ENCODE results near the gene TGM4.

The TGM4 gene

DNA sequence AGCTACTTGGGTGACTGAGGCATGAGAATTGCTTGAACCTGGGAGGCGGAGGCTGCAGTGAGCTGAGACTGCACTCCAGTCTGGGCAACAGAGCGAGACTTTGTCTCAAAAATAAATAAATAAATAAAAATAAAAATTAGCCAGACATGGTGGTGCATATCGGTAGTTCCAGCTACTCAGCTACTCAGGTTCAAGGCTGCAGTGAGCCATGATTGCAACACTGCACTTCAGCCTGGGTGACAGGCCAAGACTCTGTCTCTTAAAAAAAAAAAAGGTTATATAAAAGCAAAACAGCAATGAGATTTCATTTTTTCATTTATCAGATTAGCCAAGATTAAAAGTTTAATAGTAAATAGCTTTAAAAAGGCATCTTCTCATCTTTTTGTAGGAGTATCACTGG, 2.9 kb downstream of the TGM4 start:
- in situ Hi-C loops (cut with MboI; ENCODE audit: low sequenced_read_pairs) = no loop called here

DNA sequence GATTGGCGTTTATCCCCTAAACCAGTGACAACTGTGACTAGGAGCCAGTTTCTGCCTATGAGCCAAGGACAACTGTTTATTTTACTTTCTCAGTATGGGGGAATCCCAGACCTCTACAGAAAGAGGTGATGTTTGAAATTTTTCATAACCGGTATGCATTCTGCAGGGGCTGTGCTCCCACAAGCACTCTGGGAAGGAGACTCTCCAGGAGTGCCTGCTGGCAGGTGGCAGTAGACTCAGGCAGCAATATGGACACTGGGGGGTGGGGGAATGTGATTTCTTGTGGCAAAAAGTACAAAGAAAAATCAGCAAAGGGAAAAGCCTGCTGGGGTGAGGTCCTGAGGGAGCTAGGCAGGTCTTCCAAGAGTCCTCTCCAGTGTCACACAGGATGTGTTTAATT, 5.9 kb downstream of the TGM4 start:
- in situ Hi-C loops (cut with MboI; ENCODE audit: low sequenced_read_pairs) = no loop called here

DNA sequence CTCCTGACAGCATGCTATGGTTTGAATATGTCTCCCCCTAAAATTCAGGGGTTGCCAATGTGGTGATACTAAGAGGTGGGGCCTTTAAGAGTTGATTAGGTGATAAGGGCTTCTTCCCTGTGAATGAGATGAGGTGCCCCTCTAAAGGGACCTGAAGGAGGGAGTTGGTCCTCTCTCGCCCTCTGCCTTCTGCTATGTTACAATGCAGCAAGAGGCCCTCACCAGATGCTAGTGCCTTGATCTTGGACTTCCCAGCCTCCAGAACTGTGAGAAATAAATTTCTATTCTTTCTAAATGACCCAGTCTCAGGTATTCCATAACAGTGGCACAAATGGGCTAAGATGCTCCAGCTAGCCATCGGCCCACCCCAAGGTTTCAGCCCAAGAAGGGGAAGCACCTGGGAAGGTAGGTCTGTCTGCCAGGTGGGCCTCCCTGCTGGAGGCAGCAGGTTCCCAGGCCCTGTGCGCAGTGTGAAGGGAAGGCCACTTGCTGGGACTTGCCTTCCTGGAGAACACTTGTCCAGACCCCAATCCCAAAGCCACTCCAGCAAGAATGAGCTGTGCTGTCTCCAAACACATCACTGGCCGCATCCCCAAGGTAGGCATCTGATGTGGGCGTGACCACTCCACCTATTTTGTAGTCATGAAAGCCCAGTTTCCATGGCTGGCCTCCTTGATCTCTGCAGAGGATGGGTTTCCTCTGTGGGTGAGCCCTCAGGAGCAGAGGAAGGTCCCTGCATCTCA, 9.0 kb downstream of the TGM4 start:
- in situ Hi-C loops (cut with MboI; ENCODE audit: low sequenced_read_pairs) = no loop called here

DNA sequence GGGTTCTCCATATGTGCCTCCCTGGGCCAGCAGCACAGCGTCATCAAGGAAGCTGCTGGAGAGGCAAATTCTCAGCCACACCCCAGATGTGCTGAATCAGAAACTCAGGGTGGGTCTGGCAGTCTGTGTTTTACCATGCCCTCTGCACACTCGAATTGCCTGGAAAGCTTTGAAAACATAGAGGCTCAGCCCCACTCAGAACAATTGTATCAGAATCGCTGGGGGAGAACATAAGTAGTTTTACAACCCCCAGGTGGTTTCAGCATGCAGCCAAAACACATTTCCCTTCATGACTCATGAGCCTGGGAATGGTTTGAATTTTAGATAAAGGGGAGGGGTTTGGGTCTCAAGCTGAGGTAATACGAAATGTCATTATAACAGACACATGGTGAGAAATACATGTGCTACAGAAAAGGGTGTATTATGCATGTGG, 9.6 kb downstream of the TGM4 start:
- in situ Hi-C loops (cut with MboI; ENCODE audit: low sequenced_read_pairs) = no loop called here

DNA sequence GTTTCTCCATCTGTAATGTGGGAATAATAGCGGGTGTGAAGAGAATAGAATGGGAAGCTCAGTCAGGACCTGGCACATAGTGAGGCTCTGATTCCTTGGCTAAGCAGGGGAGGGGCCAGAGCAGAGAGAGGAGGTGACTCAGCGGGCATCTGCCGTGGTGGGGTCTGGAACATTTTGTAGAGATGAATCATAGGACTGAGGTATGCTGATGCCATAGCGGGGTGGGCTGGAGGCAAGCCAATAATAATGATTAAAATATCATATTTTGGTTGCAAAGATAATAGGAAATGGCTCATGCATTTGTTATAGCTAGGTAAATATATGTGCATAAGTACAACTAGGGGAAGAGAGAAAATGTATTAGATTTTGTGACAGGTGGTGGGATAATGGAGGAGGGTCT, 11.2 kb downstream of the TGM4 start:
- in situ Hi-C loops (cut with MboI; ENCODE audit: low sequenced_read_pairs) = no loop called here

DNA sequence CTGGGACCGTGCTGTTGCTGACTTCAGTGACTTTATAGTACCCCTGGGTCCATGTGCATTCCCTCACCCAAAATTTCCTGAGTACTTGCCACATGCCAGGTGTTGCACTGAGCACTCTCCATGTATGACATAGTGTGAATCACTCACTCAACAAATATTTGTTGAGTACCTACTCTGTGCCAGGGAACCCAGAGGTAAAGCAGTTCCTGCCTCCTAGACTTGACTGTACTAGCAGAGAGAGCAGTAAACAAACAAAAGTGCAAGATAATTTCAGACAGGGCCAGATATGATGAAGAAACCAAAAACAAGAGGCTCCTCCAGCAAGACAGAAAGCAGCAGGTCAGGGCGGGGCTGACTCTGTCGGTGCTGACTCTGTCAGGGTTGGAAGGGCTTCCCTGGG, 12.2 kb downstream of the TGM4 start:
- in situ Hi-C loops (cut with MboI; ENCODE audit: low sequenced_read_pairs) = no loop called here

DNA sequence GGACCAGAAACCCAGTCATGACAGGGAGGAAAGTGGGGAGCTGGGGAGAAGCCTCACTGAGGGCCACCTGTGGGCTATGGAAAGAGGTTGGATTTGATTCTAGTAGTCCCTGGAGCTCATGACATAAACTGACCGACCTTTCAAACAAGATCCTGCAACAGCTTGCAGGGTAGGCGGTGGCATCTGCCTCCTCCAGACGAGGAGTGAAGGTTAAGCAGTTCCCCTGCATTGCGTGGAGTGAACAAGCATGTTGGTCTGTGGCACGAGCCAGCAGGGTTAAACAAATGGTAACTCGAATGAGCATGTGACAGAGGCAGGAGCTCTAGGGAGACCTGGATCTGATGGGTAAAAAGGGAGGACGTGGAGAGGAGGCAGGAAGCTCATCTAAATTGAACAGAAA, 12.7 kb downstream of the TGM4 start:
- in situ Hi-C loops (cut with MboI; ENCODE audit: low sequenced_read_pairs) = no loop called here

DNA sequence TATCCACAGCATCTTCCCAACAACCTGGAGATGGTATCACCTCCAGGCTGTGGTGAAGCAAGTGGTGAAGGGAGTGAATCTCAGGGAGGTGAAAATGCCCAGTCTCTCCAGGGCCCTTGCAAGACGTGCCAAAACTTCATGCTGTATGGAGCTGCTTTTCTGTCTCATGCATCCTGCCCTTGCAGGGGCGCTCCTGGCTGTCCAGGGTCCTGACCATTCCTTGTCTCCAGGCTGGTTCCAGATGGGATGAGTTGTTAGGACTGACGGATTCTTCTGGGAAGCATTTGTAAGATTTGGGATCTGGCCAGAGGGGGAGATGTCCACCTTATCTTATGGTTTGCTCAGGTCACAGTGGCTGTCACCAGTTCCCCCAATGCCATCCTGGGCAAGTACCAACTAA, 15.8 kb downstream of the TGM4 start:
- in situ Hi-C loops (cut with MboI; ENCODE audit: low sequenced_read_pairs) = no loop called here

DNA sequence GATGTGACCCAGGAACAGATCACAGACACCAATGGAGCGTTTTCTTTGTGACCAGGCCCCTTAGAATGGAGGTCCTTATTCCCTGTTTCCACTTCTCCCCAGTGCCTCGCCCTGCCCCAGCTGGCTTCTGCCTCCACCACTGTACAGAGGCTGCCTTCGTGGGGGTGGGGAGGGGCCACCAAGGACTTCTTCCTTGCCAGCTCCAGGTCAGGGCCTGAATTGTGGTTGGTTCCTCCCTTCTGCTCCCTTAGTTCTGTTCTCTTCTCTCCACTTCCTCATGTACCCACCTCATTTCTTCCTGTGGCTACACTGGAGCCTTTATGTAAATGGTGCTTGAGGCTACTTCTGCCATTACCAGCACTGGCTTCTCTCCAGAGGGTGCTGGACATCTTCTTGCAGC, 16.4 kb downstream of the TGM4 start:
- in situ Hi-C loops (cut with MboI; ENCODE audit: low sequenced_read_pairs) = no loop called here

DNA sequence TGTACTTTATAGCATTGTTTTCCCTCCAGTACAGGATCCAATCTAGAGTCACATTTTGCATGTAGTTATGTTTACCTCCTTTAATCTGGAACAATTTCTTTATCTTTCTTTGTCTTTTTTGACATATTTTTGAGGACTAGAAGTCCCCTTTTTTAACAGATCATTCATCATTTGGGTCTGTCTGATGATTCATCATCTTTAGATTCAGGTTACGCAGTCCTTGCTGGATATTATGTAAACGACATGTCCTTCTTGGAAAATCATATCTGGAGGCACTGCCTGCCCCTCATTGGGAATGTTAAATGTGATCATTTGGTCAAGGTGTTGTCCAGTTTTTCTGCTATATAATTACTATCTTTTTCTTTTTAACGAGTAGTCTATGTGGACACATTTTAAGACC, 18.3 kb downstream of the TGM4 start:
- in situ Hi-C loops (cut with MboI; ENCODE audit: low sequenced_read_pairs) = no loop called here

DNA sequence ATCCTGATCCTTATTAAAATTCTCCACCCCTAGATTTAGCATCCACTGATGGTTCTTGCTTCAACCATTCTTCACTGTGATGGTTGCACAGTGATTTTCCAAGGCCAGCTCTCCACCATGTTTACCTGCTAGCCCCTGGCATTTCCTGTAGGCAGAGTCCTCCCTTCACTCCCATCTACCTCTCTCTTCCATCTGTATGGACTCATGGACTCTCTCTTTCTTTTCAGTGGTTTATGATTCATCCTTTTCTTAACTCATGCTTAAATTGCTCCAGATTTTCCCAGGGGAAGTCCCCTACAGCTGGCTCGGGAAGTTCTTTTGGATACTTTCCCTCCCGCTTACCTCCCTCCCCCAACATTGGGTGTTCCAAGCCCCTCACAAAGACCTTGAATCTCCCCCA, 18.7 kb downstream of the TGM4 start:
- in situ Hi-C loops (cut with MboI; ENCODE audit: low sequenced_read_pairs) = no loop called here

DNA sequence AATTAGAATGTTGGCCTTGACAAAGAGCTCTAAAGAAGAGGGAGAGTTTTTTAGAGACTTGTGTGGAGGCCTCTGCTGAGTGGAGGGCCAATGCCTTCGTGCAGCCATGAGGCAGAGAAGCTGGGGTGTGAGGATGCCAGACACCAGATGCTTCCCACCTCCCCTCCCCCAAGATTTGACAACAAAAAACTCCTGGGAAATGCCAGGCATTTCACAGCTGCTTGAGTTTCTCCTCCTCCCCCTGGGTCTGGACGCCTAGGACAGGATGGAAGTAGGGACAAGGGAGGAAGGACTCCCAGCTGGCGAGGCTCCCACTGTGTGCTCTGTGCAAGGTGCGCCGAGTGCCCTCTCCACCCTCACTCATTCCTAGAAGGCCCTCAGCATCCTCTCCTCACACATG, 20.1 kb downstream of the TGM4 start:
- in situ Hi-C loops (cut with MboI; ENCODE audit: low sequenced_read_pairs) = no loop called here

DNA sequence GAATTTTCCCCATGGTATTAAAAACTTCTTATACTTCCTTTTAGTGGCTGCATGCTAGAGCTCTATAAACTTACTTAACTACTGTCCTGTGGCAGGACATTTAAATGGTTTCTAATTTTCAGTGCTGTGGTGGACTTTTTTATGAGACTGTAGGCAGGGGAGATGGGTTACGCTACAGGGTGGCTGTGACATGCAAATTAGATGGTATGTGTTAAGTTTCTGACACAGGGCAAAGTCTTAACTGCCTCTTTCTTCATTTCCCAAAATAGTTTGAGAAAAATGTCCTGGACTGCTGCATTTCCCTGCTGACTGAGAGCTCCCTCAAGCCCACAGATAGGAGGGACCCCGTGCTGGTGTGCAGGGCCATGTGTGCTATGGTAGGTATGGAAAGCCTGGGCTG, 22.0 kb downstream of the TGM4 start:
- in situ Hi-C loops (cut with MboI; ENCODE audit: low sequenced_read_pairs) = no loop called here

DNA sequence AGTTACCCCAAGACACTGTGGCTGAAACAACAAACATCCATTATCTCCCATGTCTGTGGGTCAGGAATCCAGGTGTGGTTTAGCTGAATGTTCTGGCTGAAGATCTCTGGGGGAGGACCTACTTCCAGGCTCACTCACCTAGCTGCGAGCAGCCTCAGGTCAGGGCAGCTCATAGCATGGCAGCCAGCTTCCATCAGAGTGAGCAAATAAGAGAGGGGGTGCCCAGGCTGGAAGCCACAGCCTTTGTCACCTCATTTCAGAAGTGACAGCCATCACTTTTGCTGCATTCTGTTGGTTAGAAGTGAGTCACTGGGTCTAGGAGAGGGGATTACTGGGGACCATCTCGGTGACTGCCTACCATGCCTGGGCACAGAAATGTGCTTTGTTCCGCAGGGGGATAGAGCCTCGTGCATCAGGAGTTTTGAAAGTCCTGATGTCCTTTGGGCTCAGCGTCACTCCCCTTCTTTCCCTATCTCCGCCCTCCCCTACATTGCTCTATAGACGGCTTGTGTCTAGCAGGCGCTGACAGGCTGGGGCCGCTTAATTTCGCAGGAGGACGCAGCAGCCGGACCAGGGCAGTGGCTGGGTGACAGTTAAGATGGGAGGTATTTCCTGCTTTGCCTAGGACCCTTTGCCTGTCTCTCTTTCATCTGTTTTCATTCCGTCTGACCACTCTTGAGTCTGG, 25.4 kb downstream of the TGM4 start:
- in situ Hi-C loops (cut with MboI; ENCODE audit: low sequenced_read_pairs) = no loop called here

DNA sequence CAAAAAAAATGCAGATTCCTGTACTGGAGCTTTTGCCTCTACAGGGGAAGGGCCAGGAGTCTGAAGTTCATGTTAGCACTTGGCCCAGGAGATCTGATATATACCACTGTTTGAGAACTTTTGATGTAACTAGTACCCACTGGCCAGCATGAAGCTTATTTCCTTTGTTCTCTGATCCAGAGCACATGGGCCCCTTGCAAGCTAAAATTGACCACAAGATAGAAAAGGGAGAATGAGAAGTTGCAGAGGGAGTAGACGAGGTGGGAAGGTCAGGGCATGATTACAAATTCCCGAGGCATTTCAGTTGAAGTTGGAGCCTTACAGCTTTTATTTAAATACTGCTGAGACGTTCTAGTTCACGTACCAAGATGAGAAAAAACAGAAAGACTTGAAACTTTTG, 28.2 kb downstream of the TGM4 start:
- in situ Hi-C loops (cut with MboI; ENCODE audit: low sequenced_read_pairs) = no loop called here

DNA sequence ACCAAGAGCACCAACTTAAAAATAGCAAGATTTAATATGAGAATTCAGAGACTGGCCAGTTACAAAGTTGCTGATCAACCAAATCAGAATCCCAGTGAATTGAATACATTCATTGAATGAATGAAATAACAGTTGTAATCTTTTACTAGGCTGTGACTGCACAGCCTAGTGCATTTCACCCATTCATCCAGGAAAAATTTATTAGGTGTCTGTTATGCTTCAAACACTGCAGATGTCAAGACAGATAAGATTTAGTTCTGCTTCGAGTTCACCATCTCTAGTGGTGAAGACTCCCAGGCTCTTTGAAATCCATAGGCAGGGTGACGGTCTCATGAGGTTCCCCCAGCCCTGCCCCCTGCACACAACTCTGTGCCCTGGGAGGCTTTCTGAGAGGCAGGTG, 28.9 kb downstream of the TGM4 start:
- in situ Hi-C loops (cut with MboI; ENCODE audit: low sequenced_read_pairs) = no loop called here

DNA sequence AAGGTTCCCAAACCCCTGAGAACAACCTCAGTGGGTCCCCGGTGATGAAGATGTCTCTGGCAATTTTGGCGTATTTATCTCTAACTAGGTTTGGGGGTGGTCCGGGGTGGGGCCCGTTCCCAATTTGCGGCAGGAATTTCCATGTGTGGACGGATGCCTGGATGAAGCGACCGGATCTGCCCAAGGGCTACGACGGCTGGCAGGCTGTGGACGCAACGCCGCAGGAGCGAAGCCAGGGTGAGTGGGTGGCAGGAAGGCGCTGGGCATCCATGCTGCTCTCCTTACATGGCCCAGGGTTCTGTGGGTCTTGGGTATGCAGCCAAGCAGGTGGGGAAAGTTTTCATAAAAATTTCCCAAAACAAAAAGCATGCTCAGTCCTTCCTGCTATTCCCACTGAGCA, 29.3 kb downstream of the TGM4 start:
- in situ Hi-C loops (cut with MboI; ENCODE audit: low sequenced_read_pairs) = no loop called here

DNA sequence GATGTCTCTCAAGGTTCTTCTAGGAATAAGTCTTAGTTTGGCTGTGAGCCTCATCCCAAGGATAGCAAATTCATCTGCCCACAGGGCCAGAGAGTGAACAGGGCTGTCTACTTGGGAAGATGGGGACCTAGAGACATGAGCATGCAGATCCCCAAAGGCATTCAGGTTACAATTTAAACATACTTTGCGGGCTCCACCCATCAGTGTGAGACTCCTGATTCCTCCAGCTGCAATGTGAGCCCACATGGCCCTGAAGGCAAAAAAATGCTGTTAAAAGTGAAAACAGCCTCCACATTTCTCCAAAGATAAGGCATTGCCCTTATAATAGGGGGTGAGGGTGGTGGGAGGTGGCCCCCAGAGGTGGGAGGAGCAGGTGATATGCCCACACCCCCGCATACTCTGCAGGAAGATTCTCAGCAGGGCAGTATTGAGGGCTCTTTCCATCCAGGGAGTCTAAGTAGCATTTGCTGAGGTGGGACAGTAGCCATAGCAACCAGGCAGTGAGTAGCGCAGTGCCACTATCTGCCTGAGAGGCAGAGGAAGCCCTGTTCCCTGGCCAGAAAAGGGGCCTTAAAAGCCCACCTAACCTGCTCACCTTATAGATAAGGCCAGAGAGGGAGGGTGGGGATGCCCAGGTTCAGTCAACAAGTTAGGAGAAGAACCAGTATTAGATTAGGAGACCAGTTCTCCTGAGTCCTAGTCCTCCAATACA, 31.2 kb downstream of the TGM4 start:
- in situ Hi-C loops (cut with MboI; ENCODE audit: low sequenced_read_pairs) = no loop called here

DNA sequence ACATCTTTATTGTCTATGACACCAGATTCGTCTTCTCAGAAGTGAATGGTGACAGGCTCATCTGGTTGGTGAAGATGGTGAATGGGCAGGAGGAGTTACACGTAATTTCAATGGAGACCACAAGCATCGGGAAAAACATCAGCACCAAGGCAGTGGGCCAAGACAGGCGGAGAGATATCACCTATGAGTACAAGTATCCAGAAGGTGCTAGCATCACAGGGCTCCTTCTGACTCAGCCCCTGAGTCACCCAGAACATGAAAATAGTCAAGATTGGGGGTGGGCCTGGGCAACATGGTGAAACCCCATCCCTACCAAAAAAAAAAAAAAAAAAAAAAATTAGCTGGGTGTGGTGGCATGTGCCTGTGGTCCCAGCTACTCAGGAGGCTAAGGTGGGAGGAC, 32.6 kb downstream of the TGM4 start:
- in situ Hi-C loops (cut with MboI; ENCODE audit: low sequenced_read_pairs) = no loop called here

DNA sequence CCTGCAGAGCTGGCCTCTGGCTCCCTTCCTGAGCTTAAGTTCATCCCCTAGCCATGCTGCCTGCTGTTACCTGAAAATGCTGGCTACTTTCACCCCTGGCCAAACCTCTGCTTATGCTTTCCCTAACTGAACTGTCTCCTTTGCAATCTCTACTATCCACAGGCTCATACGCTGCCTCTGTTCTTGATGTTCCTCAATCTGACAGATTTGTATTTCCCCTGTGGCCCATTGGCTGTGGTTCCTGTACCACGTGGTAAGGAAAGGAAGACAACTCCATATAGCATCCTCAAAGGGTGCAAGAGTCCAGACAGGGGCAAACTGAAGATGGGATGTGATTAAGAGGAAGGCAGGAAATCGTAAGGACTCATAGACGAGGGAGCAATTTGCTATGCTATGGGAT, 33.2 kb downstream of the TGM4 start:
- in situ Hi-C loops (cut with MboI; ENCODE audit: low sequenced_read_pairs) = no loop called here

DNA sequence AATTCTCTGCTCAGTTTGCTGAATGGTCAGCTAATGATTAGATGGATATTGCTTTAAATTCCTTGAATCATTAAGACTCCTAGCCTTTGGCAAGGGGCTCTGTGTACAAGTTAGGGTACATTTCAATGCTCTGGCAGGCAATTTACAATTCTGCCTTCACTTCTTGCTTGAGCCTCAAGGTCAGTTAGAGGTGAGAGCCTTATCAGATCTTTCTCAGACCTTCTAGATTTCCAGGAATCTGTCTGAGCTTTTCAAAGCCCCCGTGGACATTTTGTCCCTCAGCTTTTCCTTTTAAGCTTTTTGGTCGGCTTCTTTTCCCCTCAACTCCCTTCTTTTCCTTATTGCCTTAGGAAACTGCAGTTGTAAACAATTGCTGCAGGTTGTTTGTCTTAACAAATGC, 34.7 kb downstream of the TGM4 start:
- in situ Hi-C loops (cut with MboI; ENCODE audit: low sequenced_read_pairs) = no loop called here

DNA sequence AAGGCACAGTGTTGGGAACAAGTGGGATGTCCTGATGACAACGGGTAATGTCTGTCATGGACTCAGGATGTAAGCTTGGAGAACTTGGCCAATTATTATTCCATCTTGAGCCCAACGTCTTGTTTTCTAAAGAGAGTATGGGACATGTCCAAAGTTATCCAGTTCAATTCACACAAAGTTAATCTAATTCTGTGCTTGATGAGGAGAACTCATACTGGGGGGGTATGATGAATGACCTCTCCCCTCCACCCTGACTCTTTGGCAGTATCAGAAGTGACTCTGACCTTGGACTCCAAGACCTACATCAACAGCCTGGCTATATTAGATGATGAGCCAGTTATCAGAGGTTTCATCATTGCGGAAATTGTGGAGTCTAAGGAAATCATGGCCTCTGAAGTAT, 36.3 kb downstream of the TGM4 start:
- in situ Hi-C loops (cut with MboI; ENCODE audit: low sequenced_read_pairs) = no loop called here

Measured in hTERT RPE-1 (cell line).